Measurements from ENCODE around the gene ZNF710. TPM values are rescaled to one million over a fixed set of nuclear protein-coding genes. Genes with fewer than 3 reads are reported as not detected.

Gene ZNF710
- total and polyA plus RNA-seq, 12 donors = 4.1 to 59.0 (median 15.5) TPM

DNA sequence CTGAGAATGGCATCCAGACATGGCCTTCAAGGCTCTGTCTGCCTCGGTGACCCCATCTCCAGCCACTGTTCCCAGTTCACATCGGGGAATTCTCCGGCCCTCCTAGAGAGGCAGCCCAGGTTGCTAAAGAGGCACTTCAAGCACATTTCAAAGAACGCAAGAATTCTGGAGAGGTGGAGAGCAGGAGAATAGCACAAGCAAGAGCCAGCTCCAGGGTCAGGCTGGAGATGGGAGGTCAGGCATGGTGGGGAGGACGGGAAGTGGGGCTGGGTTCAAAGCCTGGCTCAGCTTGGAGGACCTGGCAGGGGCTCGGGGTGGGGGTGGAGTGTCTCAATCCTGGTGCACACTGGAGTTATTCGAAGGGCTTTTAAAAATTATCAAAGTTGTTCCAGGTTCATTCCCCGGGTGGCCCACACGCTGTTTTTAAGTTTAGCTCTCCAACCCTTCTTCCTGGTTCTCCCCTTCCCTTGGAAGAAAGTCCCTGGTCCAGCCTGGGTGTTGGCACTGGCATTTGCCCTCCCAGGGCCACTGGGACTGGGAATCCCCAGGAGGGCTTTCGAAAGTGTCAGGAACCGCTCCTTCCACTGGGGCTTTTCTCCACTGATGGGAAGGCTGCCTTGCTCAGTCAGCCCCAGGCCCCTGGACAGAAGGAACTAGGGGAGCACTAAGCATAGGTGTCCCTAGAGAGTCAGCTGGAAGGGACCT is 35.8 kb downstream of the ZNF710 start:
- Histone ChIP-seq H3K27me3 (no peaks in the 10 kb centered on the region), H3K4me1 (replicated peaks in 1 of 2) (peaks cover 8 to 59% of the 10 kb centered on the region in 2 donors), H3K9me3 (replicated peaks in 1 of 3) (no peaks in the 10 kb centered on the region), H3K27ac (peak overlapping the region in 3 of 5 donors; percentile 19 to 90 (median 34)), H3K36me3 (replicated peaks in 1 of 2) (no peaks in the 10 kb centered on the region), H3K4me3 (no peak overlapping the region)
- intact Hi-C loops (cut with DNase I) = no loop called here
- no peak for DNase-seq
- TF ChIP-seq, protein P1, sequence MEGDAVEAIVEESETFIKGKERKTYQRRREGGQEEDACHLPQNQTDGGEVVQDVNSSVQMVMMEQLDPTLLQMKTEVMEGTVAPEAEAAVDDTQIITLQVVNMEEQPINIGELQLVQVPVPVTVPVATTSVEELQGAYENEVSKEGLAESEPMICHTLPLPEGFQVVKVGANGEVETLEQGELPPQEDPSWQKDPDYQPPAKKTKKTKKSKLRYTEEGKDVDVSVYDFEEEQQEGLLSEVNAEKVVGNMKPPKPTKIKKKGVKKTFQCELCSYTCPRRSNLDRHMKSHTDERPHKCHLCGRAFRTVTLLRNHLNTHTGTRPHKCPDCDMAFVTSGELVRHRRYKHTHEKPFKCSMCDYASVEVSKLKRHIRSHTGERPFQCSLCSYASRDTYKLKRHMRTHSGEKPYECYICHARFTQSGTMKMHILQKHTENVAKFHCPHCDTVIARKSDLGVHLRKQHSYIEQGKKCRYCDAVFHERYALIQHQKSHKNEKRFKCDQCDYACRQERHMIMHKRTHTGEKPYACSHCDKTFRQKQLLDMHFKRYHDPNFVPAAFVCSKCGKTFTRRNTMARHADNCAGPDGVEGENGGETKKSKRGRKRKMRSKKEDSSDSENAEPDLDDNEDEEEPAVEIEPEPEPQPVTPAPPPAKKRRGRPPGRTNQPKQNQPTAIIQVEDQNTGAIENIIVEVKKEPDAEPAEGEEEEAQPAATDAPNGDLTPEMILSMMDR (IDR thresholded peaks at IDR 0.05) = no peak
- no peak for TF ChIP-seq POLR2A (IDR thresholded peaks at IDR 0.05)
- WGBS, 4 donors = 70 to 78% (median 74%) methylated on average over 11 of the region's 11 CpGs

DNA sequence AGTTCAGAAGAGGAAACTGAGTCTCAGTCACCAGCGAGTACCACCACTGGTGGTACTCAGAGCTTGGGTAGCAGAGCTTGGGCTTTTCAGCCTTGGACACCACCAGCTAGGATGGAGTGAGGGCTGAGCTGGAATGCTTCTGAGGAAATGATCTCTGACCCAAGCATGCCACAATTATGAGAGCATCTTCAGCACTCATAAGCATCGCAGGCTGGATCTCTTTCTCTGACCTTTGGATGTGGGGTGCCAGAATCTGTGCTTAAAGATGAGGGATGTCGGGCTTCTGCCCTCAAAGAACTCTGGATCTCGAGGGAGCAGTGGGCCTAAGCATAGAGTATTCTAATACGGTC is 36.4 kb downstream of the ZNF710 start:
- peak overlapping the region in 2 of 5 donors; percentile 35 to 90 for H3K27ac ChIP-seq
- no peak for TF ChIP-seq POLR2A (IDR thresholded peaks at IDR 0.05)
- TF ChIP-seq, protein P1 (IDR thresholded peaks at IDR 0.05) = no peak
- no peaks in the 10 kb centered on the region for H3K36me3 ChIP-seq (replicated peaks in 1 of 2)
- H3K4me1 ChIP-seq (replicated peaks in 1 of 2) = peaks cover 8 to 59% of the 10 kb centered on the region in 2 donors
- WGBS, 4 donors = 65 to 86% (median 69%) methylated on average over 4 to 5 of the region's 5 CpGs
- no peaks in the 10 kb centered on the region for H3K9me3 ChIP-seq (replicated peaks in 1 of 3)
- intact Hi-C loops (cut with DNase I) = no loop called here
- no peak overlapping the region for H3K4me3 ChIP-seq
- H3K27me3 ChIP-seq = no peaks in the 10 kb centered on the region
- DNase-seq = no peak

DNA sequence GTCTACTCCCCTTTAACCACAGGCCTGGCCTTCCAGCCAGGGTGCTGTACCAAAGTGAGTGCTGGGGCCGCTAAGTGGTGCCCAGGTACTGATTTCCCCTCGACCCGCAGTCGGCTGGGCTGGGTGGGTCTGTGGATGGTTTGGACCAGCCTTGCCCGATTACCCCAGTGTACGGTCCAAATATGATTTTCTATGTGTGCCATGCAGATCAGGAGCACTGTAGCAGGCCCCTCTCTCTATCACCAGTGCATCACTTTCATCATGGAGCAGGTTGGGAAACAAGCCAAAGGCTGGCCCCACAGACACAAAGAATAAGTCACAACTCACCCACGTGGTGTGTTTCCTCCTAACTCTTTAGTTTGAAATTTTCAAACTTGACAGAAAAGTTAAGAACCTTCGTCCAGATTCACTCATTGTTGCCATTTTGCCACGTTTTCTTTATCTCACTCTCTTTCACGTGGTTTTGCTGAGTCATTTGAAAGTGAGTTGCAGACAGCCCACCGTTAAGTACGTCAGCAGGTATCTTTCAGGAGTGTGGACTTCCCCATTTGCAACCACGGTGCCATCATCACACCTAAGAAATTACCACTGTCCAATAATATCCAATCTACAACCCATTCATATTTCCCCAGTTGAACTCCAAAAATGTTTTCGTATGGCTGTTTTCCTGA is 37.0 kb downstream of the ZNF710 start:
- H3K27ac ChIP-seq = peak overlapping the region in 2 of 5 donors; percentile 35 to 78
- H3K4me3 ChIP-seq = no peak overlapping the region
- peaks cover 8 to 54% of the 10 kb centered on the region in 2 donors for H3K4me1 ChIP-seq (replicated peaks in 1 of 2)
- H3K36me3 ChIP-seq (replicated peaks in 1 of 2) = no peaks in the 10 kb centered on the region
- TF ChIP-seq POLR2A (IDR thresholded peaks at IDR 0.05) = no peak
- TF ChIP-seq, protein P1 (IDR thresholded peaks at IDR 0.05) = no peak
- WGBS, 4 donors = 71 to 80% (median 76%) methylated on average over 14 of the region's 14 CpGs
- H3K27me3 ChIP-seq = no peaks in the 10 kb centered on the region
- intact Hi-C loops (cut with DNase I) = no loop called here
- peak in 1 of 7 donors; percentile 36 for DNase-seq
- no peaks in the 10 kb centered on the region for H3K9me3 ChIP-seq (replicated peaks in 1 of 3)

DNA sequence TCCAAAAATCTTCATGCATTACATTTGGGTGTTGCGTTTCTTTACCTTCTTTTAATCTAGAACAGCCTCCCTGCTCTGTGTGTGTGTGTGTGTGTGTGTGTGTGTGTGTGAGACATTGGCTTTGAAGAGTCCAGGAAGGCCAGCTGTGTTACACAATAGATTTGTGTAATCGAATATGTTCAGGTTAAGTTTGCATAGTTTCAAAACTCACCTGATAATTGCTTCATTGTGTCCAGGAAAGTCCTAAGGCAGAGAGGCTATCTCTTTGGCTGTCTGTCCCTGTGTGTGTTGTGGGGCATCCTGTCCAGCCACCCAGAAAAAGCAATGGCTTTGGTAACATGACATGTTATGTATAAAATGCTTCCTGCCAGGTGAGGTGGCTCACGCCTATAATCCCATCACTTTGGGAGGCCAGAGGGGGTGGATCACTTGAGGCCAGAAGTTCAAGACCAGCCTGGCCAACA is 37.5 kb downstream of the ZNF710 start:
- H3K4me1 ChIP-seq (replicated peaks in 1 of 2) = peaks cover 4 to 48% of the 10 kb centered on the region in 2 donors
- no peaks in the 10 kb centered on the region for H3K27me3 ChIP-seq
- no peak overlapping the region for H3K27ac ChIP-seq
- DNase-seq = no peak
- intact Hi-C loops (cut with DNase I) = no loop called here
- no peak overlapping the region for H3K4me3 ChIP-seq
- 72 to 91% (median 81%) methylated on average over 3 of the region's 3 CpGs for WGBS, 4 donors
- no peaks in the 10 kb centered on the region for H3K36me3 ChIP-seq (replicated peaks in 1 of 2)
- TF ChIP-seq POLR2A (IDR thresholded peaks at IDR 0.05) = no peak
- TF ChIP-seq, protein P1 (IDR thresholded peaks at IDR 0.05) = no peak
- no peaks in the 10 kb centered on the region for H3K9me3 ChIP-seq (replicated peaks in 1 of 3)

All from adrenal gland (tissue), 12 donors.